H9 (cell line): ENCODE measurements around the gene MRTO4. TPM values are rescaled to one million over a fixed set of nuclear protein-coding genes. Genes with fewer than 3 reads are reported as not detected.
A peak's percentile ranks its signal among the peaks of the same experiment; 100 is the strongest.

Experiments used
- DNase-seq: peaks from one replicate; pipeline ENCODE4 v3.0.0-alpha.2; 2017
- H2AFZ ChIP-seq: one replicate; pipeline ENCODE4 v1.6.1; 2013; ENCODE audit warnings: mild to moderate bottlenecking, low read length, control low read depth, moderate library complexity
- H2AK5ac ChIP-seq: 2 replicates; pipeline ENCODE4 v1.6.1; 2013; ENCODE audit warnings: low read length, control low read depth, mixed read lengths; ENCODE audit not compliant: insufficient read length
- H2BK120ac ChIP-seq: one replicate; pipeline ENCODE4 v1.6.1; 2013; ENCODE audit warnings: low read depth, mild to moderate bottlenecking, low read length, control low read depth, inconsistent platforms; ENCODE audit not compliant: poor library complexity, severe bottlenecking
- H2BK12ac ChIP-seq: 2 replicates; pipeline ENCODE4 v1.6.1; 2013; ENCODE audit warnings: low read length, control low read depth, mixed read lengths, low read depth; ENCODE audit not compliant: insufficient read length
- H2BK15ac ChIP-seq: 2 replicates; pipeline ENCODE4 v1.6.1; 2013; ENCODE audit warnings: low read depth, low read length, control low read depth
- H2BK20ac ChIP-seq: one replicate; pipeline ENCODE4 v1.6.1; 2013; ENCODE audit warnings: low read depth, mild to moderate bottlenecking, low read length, control low read depth, inconsistent platforms; ENCODE audit not compliant: poor library complexity, severe bottlenecking
- H2BK5ac ChIP-seq: 2 replicates; pipeline ENCODE4 v1.6.1; 2013; ENCODE audit warnings: low read length, control low read depth, mixed read lengths; ENCODE audit not compliant: insufficient read length
- H3K14ac ChIP-seq: 2 replicates; pipeline ENCODE4 v1.6.1; 2013; ENCODE audit warnings: low read length, control low read depth; ENCODE audit not compliant: insufficient read depth
- H3K18ac ChIP-seq: 2 replicates; pipeline ENCODE4 v1.6.1; 2013; ENCODE audit warnings: low read depth, mild to moderate bottlenecking, mixed read lengths, low read length, control low read depth; ENCODE audit not compliant: insufficient read length
- H3K23ac ChIP-seq: 2 replicates; pipeline ENCODE4 v1.6.1; 2013; ENCODE audit warnings: low read length, control low read depth, mixed read lengths, low read depth; ENCODE audit not compliant: insufficient read length
- H3K23me2 ChIP-seq: 2 replicates; pipeline ENCODE4 v1.6.1; 2013; ENCODE audit warnings: low read depth, mild to moderate bottlenecking, mixed read lengths, low read length, control low read depth; ENCODE audit not compliant: insufficient read length, poor library complexity, severe bottlenecking
- H3K27ac ChIP-seq: 2 replicates; pipeline ENCODE4 v1.5.1; 2013; ENCODE audit warnings: low read length, control low read depth, mixed read lengths, low read depth; ENCODE audit not compliant: insufficient read length
- H3K27me3 ChIP-seq: 2 replicates; pipeline ENCODE4 v1.6.1; 2013; ENCODE audit warnings: low read length, control low read depth, inconsistent platforms; ENCODE audit not compliant: insufficient read depth
- H3K4ac ChIP-seq: 2 replicates; pipeline ENCODE4 v1.6.1; 2013; ENCODE audit warnings: low read depth, mild to moderate bottlenecking, control low read depth, inconsistent platforms, low read length, moderate library complexity
- H3K4me1 ChIP-seq: 2 replicates; pipeline ENCODE4 v1.6.1; 2013; ENCODE audit warnings: low read length, control low read depth, inconsistent platforms; ENCODE audit not compliant: insufficient read depth
- H3K4me2 ChIP-seq: 2 replicates; pipeline ENCODE4 v1.6.1; 2013; ENCODE audit warnings: low read length, control low read depth, mixed read lengths; ENCODE audit not compliant: insufficient read length, insufficient read depth
- H3K56ac ChIP-seq: 2 replicates; pipeline ENCODE4 v1.6.1; 2013; ENCODE audit warnings: low read depth, mild to moderate bottlenecking, mixed read lengths, low read length, control low read depth; ENCODE audit not compliant: insufficient read length
- H3K79me1 ChIP-seq: 2 replicates; pipeline ENCODE4 v1.6.1; 2013; ENCODE audit warnings: low read depth, mild to moderate bottlenecking, moderate library complexity, low read length, control low read depth, inconsistent platforms; ENCODE audit not compliant: insufficient read depth, poor library complexity, severe bottlenecking
- H3K79me2 ChIP-seq: 2 replicates; pipeline ENCODE4 v1.6.1; 2013; ENCODE audit warnings: low read length, control low read depth, inconsistent platforms; ENCODE audit not compliant: insufficient read depth
- H3K9ac ChIP-seq: 2 replicates; pipeline ENCODE4 v1.6.1; 2013; ENCODE audit warnings: low read length, control low read depth, mixed read lengths; ENCODE audit not compliant: insufficient read length; ENCODE audit errors: extremely low read depth
- H3K9me3 ChIP-seq: one replicate; pipeline ENCODE4 v1.6.1; 2013; ENCODE audit warnings: low read depth, low read length, inconsistent platforms; ENCODE audit not compliant: control insufficient read depth
- H3T11ph ChIP-seq: one replicate; pipeline ENCODE4 v1.6.1; 2013; ENCODE audit warnings: mild to moderate bottlenecking, low read length, control low read depth, inconsistent platforms
- H4K20me1 ChIP-seq: one replicate; pipeline ENCODE4 v1.6.1; 2013; ENCODE audit not compliant: control insufficient read depth, insufficient read length, insufficient read depth
- H4K5ac ChIP-seq: 2 replicates; pipeline ENCODE4 v1.6.1; 2013; ENCODE audit warnings: low read depth, mild to moderate bottlenecking, mixed read lengths, low read length, control low read depth; ENCODE audit not compliant: insufficient read length
- H4K8ac ChIP-seq: replicated peaks from 2 replicates; pipeline ENCODE4 v1.6.1; 2013; ENCODE audit warnings: low read length, control low read depth, mixed read lengths, low read depth; ENCODE audit not compliant: insufficient read length
- H4K91ac ChIP-seq: 2 replicates; pipeline ENCODE4 v1.6.1; 2013; ENCODE audit warnings: low read depth, mild to moderate bottlenecking, moderate library complexity, mixed read lengths, low read length, control low read depth; ENCODE audit not compliant: insufficient read length
- H3K27ac Mint-ChIP-seq, 3 experiments: 2 replicates in 2 of 3; 3 replicates in 1 of 3; pipeline ENCODE4 v1.8.0; 2020 to 2021; ENCODE audit warnings: mixed read lengths in 3 of 3, mild to moderate bottlenecking in 1 of 3, moderate library complexity in 1 of 3
- H3K27me3 Mint-ChIP-seq: 2 replicates; pipeline ENCODE4 v1.8.0; 2021; ENCODE audit warnings: low read depth, mild to moderate bottlenecking, moderate library complexity, mixed read lengths
- H3K36me3 Mint-ChIP-seq, 3 experiments: 2 replicates in 2 of 3; 3 replicates in 1 of 3; pipeline ENCODE4 v1.8.0; 2020 to 2021; ENCODE audit warnings: low read depth in 3 of 3, mixed read lengths in 3 of 3; ENCODE audit not compliant: insufficient read depth in 1 of 3
- H3K4me1 Mint-ChIP-seq, 2 experiments: 2 replicates each; pipeline ENCODE4 v1.8.0; 2020; ENCODE audit warnings: mixed read lengths in 2 of 2
- H3K4me3 Mint-ChIP-seq, 2 experiments: 2 replicates in 1 of 2; 3 replicates in 1 of 2; pipeline ENCODE4 v1.8.0; 2020 to 2021; ENCODE audit warnings: mild to moderate bottlenecking in 2 of 2, mixed read lengths in 2 of 2, moderate library complexity in 1 of 2
- H3K9me3 Mint-ChIP-seq, 2 experiments: 2 replicates in 1 of 2; 3 replicates in 1 of 2; pipeline ENCODE4 v1.8.0; 2020; ENCODE audit warnings: mild to moderate bottlenecking in 2 of 2, mixed read lengths in 2 of 2, moderate library complexity in 1 of 2
- WGBS: extraction: QIAGEN DNeasy Blood & Tissue Kit; methylation state at CpG from one replicate; pipeline ENCODE4 v1.1.7; 2013; ENCODE audit warnings: missing lambda C conversion rate, low lambda C conversion rate, mixed read lengths; ENCODE audit not compliant: insufficient read length; ENCODE audit errors: extremely low coverage; 5-methylcytosine and 5-hydroxymethylcytosine counted together
- total RNA-seq: library from RNA; stranded (reverse); gene quantifications from 2 replicates; pipeline ENCODE4 v1.2.1, GENCODE V29; 2021
- TF ChIP-seq, protein P1 (sequence below): fragments of 200-600 bp; sonication (generic); conservative IDR thresholded peaks from 3 replicates; pipeline ENCODE4 v1.8.0; 2021; ENCODE audit warnings: antibody characterized with exemption, mild to moderate bottlenecking

MRTO4 gene
- total RNA-seq, 1 experiment from 2014 or later: 78.3 TPM

GRCh38 chr1:19260211-19261138 lies 8.9 kb downstream of the MRTO4 start:
- Histone ChIP-seq H2BK20ac (no peak overlapping the region), H3K9ac (no peak overlapping the region), H4K91ac (no peak overlapping the region), H3K23me2 (no peaks in the 10 kb centered on the region), H3K79me2 (peaks cover under 1% of the 10 kb centered on the region; the same call in 1 of the 2 replicates), H2AFZ (no peak overlapping the region), H3T11ph (no peak overlapping the region), H3K23ac (no peak overlapping the region), H2AK5ac (no peak overlapping the region), H2BK5ac (no peak overlapping the region), H3K14ac (no peak overlapping the region), H3K4ac (no peak overlapping the region), H3K27me3 (no peaks in the 10 kb centered on the region), H2BK15ac (no peak overlapping the region), H2BK12ac (no peak overlapping the region), H3K9me3 (no peaks in the 10 kb centered on the region), H2BK120ac (no peak overlapping the region), H3K18ac (no peak overlapping the region), H4K8ac (no peak overlapping the region), H3K4me2 (no peak overlapping the region), H3K27ac (no peak overlapping the region), H3K4me1 (no peaks in the 10 kb centered on the region), H4K5ac (no peak overlapping the region), H3K79me1 (peaks cover under 1% of the 10 kb centered on the region), H4K20me1 (no peaks in the 10 kb centered on the region), H3K56ac (no peak overlapping the region)
- Mint-ChIP-seq H3K9me3 (no peaks in the 10 kb centered on the region), H3K4me3 (no peak overlapping the region), H3K27me3 (0 out of 2 replicates have a peak, but pooled peaks cover 1% of the 10 kb centered on the region), H3K36me3 (peaks cover 29 to 53% (median 46%) of the 10 kb centered on the region in 3 experiments; a peak in 6 of 7 replicates), H3K27ac (peak overlapping the region in 1 of 3 experiments; percentile 45; a peak in 1 of 7 replicates), H3K4me1 (no peaks in the 10 kb centered on the region)
- TF ChIP-seq, protein P1, sequence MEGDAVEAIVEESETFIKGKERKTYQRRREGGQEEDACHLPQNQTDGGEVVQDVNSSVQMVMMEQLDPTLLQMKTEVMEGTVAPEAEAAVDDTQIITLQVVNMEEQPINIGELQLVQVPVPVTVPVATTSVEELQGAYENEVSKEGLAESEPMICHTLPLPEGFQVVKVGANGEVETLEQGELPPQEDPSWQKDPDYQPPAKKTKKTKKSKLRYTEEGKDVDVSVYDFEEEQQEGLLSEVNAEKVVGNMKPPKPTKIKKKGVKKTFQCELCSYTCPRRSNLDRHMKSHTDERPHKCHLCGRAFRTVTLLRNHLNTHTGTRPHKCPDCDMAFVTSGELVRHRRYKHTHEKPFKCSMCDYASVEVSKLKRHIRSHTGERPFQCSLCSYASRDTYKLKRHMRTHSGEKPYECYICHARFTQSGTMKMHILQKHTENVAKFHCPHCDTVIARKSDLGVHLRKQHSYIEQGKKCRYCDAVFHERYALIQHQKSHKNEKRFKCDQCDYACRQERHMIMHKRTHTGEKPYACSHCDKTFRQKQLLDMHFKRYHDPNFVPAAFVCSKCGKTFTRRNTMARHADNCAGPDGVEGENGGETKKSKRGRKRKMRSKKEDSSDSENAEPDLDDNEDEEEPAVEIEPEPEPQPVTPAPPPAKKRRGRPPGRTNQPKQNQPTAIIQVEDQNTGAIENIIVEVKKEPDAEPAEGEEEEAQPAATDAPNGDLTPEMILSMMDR: no peak
- WGBS: no CpG with 5 or more reads among the region's 21 CpGs
- DNase-seq: no peak
